Measurements from ENCODE around the gene PLVAP.

The PLVAP gene

GRCh38 chr19:17333611-17334413 is 43.3 kb downstream of the PLVAP start:
- DNase-seq (ENCODE audit: low spot score): no peak

GRCh38 chr19:17332677-17333581 is 44.2 kb downstream of the PLVAP start:
- DNase-seq (ENCODE audit: low spot score): no peak

DNA sequence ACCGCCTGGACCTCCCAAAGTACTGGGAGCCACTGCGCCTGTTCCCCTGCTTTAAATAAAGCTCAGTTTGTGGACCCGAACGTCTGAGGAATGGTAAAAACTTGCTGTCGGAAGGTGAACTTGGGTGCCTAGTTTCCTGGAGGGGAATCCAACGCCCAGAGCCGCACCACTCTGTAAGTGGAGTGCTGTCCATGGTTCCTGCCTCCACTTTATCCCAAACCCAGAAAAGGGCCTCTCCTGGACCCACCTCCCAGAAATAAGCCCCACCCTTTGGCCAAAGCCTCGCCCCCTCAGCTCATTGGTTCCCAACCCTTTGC is 44.8 kb downstream of the PLVAP start:
- no peak for DNase-seq (ENCODE audit: low spot score)

GRCh38 chr19:17331045-17331558 is 46.0 kb downstream of the PLVAP start:
- no peak for DNase-seq (ENCODE audit: low spot score)

DNA sequence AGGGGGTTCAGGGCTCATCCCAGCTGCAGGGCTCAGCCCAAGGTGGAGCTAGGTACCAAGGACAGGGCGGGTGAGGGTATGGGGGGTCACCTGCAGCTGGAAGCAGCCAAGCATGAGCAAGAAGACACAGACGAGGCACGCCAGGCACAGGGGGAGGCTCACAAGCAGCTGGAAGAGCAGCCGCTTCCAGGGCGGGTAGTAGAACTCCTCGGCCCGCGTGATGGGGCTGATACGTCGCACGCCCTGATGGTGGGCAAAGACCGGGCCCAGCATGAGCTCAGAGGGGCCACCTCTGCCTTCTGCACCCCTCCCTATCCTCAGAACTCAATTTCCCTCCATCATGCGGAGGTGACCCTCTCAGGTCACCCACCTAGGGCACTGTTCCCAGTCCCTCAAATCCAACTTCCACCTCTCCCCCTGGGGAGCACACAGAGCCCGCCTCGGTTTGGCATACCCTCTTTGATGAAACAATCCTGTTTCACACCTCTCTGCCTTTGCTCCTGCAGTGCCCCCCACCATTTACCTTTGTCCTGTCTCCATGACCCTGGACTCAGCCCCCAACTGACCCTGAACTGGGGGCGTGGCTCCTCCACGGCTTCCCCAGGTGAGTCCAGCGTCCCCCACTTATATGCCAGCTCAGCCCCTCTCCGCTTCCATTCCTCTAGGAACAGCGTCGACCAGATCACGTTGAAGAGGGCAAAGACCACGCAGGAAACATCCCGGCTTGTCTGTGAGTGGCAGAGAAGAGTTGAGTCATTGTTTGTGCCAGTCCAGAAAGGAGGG is 46.7 kb downstream of the PLVAP start:
- DNase-seq (ENCODE audit: low spot score): no peak

DNA sequence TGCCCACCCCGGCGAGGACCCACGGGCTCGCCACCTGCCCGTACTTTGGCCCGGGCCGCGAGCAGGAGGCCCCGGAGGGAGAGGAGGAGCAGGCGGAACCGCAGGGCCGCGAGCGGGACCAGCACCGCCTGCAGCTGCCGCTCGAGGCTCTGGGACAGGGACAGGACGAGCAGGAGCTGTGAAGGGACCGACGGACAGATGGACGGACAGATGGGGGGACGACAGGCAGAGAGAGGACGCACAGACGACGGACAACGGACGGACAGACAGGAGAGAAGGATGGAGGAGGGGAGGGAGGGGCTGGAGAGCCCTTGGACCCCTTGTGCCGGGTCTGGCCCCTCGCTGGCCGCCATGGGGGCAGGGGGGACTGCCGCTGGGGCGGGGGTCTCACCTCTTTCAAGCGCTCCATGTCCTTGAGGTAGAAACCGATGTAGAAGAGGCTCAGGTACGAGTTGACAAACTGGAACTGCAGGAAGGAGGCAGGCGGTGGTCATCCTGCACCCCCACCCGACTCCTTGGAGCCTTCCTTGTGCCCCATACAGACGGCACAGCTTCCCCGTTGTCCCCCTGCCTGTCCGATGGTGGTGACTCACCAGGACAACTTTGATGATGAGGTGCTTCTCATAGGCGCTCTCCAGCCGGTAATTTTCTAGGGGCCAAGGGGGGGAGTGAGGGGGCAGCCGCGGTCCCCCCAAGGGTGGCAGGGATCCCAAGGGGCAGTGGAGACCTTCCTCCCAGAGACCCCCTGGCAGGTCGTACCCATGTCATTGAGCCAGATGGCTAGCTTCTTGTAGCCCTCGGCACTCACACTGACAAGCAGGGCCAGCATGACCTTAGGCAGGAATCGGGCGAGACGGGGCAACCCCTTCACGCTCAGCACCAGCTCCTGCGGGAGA is 47.5 kb downstream of the PLVAP start:
- DNase-seq (ENCODE audit: low spot score): no peak

DNA sequence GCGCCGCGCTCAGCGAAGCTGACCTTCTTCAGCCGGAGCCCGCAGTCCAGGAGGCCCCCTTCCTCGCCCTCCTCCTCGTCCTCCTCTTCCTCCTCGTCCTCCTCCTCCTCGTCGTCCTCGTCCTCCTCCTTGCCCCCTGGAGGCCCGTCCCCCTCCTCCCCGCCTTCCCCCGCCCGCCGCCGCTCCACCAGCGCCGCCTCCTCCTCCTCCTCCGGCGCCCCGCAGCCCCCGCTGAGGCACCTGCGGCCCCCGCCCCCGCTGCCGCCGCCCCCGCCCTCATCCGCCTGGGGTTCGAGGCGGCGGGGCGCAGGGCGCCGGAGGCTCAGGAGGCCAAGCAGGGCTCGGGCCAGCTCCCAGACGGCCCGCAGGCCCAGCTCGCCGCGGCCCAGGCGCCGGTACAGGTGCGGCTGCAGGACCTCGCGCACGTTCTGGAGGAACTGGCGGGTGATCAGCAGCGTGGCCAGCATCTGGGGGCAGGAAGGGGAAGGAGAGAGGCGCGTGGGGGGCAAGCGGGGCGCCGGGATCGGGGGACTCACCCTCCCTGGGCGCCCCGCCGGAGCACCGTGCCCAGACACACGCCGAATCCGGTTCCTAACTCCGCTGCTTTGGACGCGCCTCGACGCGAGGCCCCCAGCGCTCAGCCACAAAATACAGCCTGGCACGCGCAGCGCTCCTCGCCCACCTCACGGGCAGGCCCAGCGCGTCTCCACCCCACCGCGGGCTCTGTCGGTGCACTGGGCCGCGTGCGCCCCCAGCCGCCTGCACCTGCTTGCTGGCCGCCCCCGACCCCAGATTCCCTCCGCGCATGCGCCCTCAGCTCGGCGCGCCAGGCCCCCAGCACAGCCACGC is 48.4 kb downstream of the PLVAP start:
- DNase-seq (ENCODE audit: low spot score): no peak

- peak; percentile 80 for DNase-seq (ENCODE audit: low spot score)
Observed at GRCh38 chr19:17327654-17328516, 49.3 kb downstream of the PLVAP start.

GRCh38 chr19:17327068-17327653 is 50.0 kb downstream of the PLVAP start:
- DNase-seq (ENCODE audit: low spot score): no peak

DNA sequence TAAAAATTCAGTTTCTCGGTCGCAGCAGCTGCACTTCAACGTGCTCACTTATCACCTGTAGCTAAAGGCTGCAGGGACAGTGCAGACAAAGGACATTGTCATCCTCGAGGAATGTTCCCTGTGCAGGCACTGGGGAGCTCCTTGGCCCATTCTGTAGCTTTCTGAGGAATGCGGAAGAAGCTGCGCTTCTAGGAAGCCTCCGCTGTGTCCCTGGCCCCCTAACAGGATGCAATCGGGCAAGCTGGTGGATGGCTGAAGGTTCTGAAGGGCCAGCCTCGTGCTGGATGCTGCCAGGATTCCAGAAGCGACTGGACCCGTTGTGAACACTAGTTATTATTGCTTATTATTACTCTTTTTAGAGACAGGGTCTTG is 50.6 kb downstream of the PLVAP start:
- no peak for DNase-seq (ENCODE audit: low spot score)

DNA sequence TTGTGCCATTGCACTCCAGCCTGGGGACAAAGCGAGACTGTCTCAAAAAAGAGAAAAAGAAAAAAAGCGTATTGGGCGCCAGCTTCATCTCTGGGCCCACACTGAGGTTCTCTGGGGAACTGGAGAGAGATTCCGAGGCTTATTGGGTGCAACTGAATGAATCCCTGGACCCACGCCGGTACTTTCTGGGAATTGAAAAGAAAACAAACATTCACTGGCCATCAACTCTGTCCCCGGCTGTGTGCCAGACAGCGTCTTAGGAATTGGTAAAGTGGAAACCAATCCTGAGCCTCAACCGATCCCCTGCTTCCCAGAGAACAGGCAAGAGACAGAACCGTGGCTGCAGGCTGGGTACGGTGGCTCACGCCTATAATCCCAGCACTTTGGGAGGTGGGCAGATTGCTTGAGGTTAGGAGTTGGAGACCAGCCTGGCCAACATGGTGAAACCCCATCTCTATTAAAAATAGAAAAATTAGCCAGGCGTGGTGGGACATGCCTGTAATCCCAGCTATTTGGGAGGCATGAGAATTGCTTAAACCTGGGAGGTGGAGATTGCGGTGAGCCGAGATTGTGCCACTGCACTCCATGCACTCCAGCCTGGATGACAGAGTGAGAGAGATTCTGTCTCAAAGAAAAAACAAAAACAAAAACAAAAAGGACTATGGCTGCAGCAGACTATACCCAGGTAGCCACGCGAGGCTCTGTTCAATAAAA is 51.1 kb downstream of the PLVAP start:
- no peak for DNase-seq (ENCODE audit: low spot score)

DNA sequence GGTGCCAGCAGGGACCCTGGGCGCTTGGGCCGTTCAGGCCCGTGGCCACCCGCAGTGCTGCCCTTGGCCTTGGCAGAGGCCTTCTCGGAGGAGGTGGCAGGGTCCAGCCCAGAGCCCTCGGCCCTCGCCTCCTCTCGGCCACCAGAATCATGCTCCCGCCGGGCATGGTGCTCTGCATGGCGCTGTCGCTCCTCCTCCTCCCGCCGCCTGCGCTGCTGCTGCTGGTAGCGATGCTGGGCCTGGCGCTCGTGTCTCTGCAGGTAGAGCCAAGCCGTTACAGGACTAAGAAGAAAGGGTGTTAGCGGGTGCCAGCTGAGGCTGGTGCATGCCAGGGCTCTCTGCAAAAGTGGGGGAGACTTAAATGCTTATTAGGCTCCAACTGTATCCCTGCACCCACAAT is 52.0 kb downstream of the PLVAP start:
- no peak for DNase-seq (ENCODE audit: low spot score)

DNA sequence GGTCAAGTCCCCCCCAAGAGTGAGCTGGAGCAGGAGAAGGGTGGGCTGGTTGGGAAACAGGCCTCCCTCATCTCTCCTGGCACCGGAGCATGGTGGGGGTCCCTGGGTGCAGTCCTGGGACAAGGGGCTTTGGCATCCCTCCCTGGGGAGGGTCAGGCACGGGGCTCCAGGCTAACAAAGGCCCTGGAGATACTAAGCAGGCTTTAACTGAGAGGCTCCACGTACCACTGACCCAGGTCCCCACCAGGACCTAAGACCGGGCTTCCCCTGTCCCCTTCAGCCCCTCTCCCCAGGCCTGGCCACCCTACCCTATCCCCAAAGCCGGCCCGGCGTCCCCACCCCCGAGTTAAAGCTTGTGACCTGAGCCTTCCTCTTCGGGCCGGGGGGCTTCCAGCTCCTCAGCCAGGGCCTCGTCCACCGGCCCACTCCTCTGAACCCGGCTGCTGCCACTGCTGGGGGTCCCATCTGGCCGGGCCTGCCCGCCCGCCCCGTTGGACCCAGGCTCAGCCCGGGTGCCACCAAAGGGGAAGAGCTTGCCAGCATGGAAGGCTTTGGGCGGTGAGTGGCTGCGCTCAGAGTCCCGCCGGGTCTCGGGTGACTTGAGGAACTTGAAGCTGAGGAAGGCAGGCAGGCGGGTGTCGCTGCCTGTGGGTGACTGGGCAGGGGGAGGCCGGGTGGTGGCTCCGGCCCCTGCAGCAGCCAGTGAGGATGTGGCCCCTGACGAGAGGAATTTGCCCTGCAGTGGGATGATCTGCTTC is 52.6 kb downstream of the PLVAP start:
- DNase-seq (ENCODE audit: low spot score): no peak

GRCh38 chr19:17323964-17324332 is 53.2 kb downstream of the PLVAP start:
- no peak for DNase-seq (ENCODE audit: low spot score)

DNA sequence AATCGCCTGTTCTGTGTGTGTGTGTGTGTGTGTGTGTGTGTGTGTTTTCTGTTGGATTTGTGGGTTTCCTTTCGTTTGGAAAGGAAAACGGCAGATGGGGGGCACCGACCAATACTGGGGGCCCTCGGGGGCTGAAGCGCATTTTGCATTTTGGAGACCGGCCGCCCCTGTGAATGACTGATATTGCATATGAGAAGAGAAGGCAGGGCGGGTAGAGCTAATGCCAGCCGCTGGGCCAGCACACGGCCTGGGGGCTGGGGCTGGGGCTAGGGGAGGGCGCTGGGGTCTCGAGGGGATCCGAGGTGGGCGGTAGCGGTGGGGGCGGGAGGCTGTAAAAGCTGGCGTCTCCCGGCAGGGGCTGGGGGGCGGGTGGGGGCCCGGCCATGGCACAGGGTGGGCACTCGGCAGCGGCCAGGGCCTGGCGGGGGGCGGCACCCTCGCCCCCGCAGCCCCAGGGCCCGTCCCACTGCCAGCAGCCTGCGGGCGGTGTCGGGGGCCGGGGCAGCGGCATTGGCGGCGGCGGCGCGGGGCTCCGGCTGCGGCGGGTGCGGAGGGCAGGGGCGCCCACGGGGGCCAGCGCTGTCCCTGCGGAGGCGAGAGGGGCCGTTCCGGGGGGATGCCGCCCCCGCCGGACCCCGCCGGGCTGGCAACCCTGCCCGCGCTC is 53.7 kb downstream of the PLVAP start:
- DNase-seq (ENCODE audit: low spot score): no peak

- DNase-seq (ENCODE audit: low spot score): no peak
Observed at GRCh38 chr19:17322854-17323253, 54.3 kb downstream of the PLVAP start.
